ENCODE measurements around the gene TMEM54.

TMEM54 gene

GRCh38 chr1:32861904-32862695, 39.1 kb downstream of the TMEM54 start:
- TF ChIP-seq EZH2phosphoT487 (conservative IDR thresholded peaks at IDR 0.05; ENCODE audit: low read length): no peak
- TF ChIP-seq CTCF (IDR thresholded peaks at IDR 0.05; ENCODE audit: insufficient read depth, low read length, poor library complexity, severe bottlenecking): no peak
- H3K4me2 ChIP-seq (ENCODE audit: low read depth, low read length, poor library complexity, severe bottlenecking): no peak overlapping the region
- no peaks in the 10 kb centered on the region for H3K9me2 ChIP-seq (replicated peaks; ENCODE audit: insufficient read depth, low read length)
- no peak overlapping the region for H3K4me3 ChIP-seq (ENCODE audit: insufficient read depth, low read length, poor library complexity, severe bottlenecking)
- H2AFZ ChIP-seq (ENCODE audit: low read depth, low read length, severe bottlenecking): no peak overlapping the region
- H3F3A ChIP-seq (ENCODE audit: insufficient read depth): no peaks in the 10 kb centered on the region
- H3K9ac ChIP-seq (ENCODE audit: low read length): no peak overlapping the region
- no peaks in the 10 kb centered on the region for H3K36me3 ChIP-seq (ENCODE audit: low read length)
- H3K79me2 ChIP-seq (ENCODE audit: insufficient read depth, low read length): no peaks in the 10 kb centered on the region
- H3K27me3 ChIP-seq (ENCODE audit: low read length): no peaks in the 10 kb centered on the region
- H3K9me3 ChIP-seq (ENCODE audit: insufficient read depth, low read length): no peaks in the 10 kb centered on the region
- no peak overlapping the region for H3K27ac ChIP-seq (ENCODE audit: low read depth, low read length)
- no peaks in the 10 kb centered on the region for H4K20me1 ChIP-seq (ENCODE audit: low read depth, low read length)

DNA sequence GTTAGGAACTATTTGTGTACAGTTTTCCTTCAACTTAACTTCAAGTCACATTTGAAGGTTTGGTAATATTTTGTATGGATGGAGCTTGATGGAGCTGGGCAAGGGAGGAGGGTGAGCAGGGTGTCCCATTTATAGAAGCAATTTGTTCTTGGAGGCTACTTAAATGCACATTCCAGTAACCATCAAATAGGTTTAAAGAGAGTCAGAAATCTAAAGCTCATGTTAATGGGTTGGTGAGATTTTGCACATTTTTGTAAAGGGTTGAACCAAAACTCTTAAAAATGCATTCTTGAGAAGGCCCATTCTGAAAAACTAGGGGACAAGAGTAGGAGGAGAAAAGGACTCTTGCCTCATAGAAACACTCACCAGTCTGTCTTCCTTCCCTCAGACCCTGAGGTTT, 40.6 kb downstream of the TMEM54 start:
- TF ChIP-seq EZH2phosphoT487 (conservative IDR thresholded peaks at IDR 0.05; ENCODE audit: low read length) (no peak), CTCF (IDR thresholded peaks at IDR 0.05; ENCODE audit: insufficient read depth, low read length, poor library complexity, severe bottlenecking) (no peak)
- peaks cover 8% of the 10 kb centered on the region; the same call in 1 of the 2 replicates for H3K36me3 ChIP-seq (ENCODE audit: low read length)
- H2AFZ ChIP-seq (ENCODE audit: low read depth, low read length, severe bottlenecking): no peak overlapping the region
- no peak overlapping the region for H3K4me3 ChIP-seq (ENCODE audit: insufficient read depth, low read length, poor library complexity, severe bottlenecking)
- H4K20me1 ChIP-seq (ENCODE audit: low read depth, low read length): no peaks in the 10 kb centered on the region
- H3K79me2 ChIP-seq (ENCODE audit: insufficient read depth, low read length): no peaks in the 10 kb centered on the region
- no peak overlapping the region for H3K9ac ChIP-seq (ENCODE audit: low read length)
- no peaks in the 10 kb centered on the region for H3K9me3 ChIP-seq (ENCODE audit: insufficient read depth, low read length)
- H3F3A ChIP-seq (ENCODE audit: insufficient read depth): no peaks in the 10 kb centered on the region
- H3K9me2 ChIP-seq (replicated peaks; ENCODE audit: insufficient read depth, low read length): no peaks in the 10 kb centered on the region
- H3K27ac ChIP-seq (ENCODE audit: low read depth, low read length): no peak overlapping the region
- H3K4me2 ChIP-seq (ENCODE audit: low read depth, low read length, poor library complexity, severe bottlenecking): no peak overlapping the region
- H3K27me3 ChIP-seq (ENCODE audit: low read length): no peaks in the 10 kb centered on the region

DNA sequence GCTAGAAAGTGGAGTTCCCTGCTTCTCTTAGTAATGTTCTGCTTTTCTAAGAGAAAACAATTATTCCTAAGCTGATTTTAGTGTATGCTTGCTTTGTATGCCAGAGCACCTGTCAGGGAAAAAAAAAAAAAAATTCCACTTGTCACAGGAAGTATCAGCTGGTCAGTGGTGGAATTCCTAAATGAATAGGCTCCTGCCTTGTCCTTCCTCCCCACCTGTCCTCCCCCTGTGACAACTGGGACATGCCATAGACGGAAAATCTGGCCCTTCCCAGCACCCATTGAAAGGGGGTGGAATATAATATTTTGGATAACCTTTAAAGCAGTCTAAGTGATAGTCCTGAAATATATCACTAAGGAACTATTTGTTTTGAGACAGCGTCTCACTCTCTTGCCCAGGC, 41.3 kb downstream of the TMEM54 start:
- Histone ChIP-seq H3K4me2 (ENCODE audit: low read depth, low read length, poor library complexity, severe bottlenecking) (no peak overlapping the region), H3K36me3 (ENCODE audit: low read length) (peaks cover 8% of the 10 kb centered on the region; the same call in 1 of the 2 replicates), H3K27ac (ENCODE audit: low read depth, low read length) (no peak overlapping the region), H3K9me2 (replicated peaks; ENCODE audit: insufficient read depth, low read length) (no peaks in the 10 kb centered on the region), H3K9me3 (ENCODE audit: insufficient read depth, low read length) (no peaks in the 10 kb centered on the region), H3K4me3 (ENCODE audit: insufficient read depth, low read length, poor library complexity, severe bottlenecking) (no peak overlapping the region), H3K79me2 (ENCODE audit: insufficient read depth, low read length) (no peaks in the 10 kb centered on the region), H2AFZ (ENCODE audit: low read depth, low read length, severe bottlenecking) (no peak overlapping the region), H3F3A (ENCODE audit: insufficient read depth) (no peaks in the 10 kb centered on the region), H3K9ac (ENCODE audit: low read length) (no peak overlapping the region), H3K27me3 (ENCODE audit: low read length) (no peaks in the 10 kb centered on the region), H4K20me1 (ENCODE audit: low read depth, low read length) (no peaks in the 10 kb centered on the region)
- TF ChIP-seq CTCF (IDR thresholded peaks at IDR 0.05; ENCODE audit: insufficient read depth, low read length, poor library complexity, severe bottlenecking) (no peak), EZH2phosphoT487 (conservative IDR thresholded peaks at IDR 0.05; ENCODE audit: low read length) (no peak)
